ENCODE measurements around the gene SLC51A. TPM values are rescaled to one million over a fixed set of nuclear protein-coding genes. Genes with fewer than 3 reads are reported as not detected.

SLC51A gene
- total RNA-seq, 2 donors from 2014 or later = 2.1 to 65.1 TPM

DNA sequence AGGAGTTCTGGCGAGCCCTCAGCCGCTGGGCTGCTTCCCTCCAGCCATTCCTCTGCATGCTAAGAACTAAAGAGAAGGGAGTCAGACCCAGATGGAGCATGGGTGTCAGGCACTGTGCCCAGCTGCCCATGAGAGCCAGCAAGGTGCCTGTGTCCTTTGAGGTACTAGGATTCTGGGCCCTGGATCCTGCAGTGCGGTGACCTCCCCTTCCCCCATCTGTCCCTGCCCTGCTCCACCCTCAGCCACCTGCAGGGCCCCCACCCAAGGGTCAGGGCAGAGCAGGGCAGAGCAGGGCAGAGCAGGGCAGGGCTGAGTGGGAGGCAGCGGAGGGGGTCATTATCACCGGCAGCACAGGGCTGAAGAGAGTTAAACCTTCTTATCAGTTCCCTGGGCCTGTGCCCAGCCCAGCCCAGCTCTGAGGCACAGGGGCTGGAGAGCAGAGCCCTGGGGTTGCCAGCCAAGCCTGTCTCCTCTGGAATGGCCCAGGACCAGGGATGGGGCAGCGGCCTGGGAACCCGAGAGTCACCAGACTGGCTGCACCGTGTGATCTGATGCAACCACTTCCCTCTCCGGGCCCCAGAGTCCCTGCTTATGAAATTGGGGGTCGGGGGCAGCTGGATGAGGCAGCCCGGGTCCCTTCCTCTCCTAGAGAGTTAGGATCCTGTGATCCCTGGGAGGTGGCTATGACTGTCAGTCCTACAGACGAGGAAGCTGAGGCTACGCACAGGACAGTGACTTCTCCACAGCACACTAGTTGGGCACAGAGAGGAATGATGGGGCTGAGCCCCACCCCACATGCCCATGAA, 22.4 kb upstream of the SLC51A start:
- Histone ChIP-seq H3K27me3 (no peaks in the 10 kb centered on the region), H3K4me1 (peaks cover 13% of the 10 kb centered on the region), H3K9me3 (no peaks in the 10 kb centered on the region), H3K4me3 (no peak overlapping the region), H3K9ac (ENCODE audit: low read depth in 2 of 2, low read length in 2 of 2) (peak overlapping the region in 1 of 2 donors; percentile 69), H3K27ac (peak overlapping the region; percentile 58), H3K36me3 (no peaks in the 10 kb centered on the region)
- TF ChIP-seq, protein P1, sequence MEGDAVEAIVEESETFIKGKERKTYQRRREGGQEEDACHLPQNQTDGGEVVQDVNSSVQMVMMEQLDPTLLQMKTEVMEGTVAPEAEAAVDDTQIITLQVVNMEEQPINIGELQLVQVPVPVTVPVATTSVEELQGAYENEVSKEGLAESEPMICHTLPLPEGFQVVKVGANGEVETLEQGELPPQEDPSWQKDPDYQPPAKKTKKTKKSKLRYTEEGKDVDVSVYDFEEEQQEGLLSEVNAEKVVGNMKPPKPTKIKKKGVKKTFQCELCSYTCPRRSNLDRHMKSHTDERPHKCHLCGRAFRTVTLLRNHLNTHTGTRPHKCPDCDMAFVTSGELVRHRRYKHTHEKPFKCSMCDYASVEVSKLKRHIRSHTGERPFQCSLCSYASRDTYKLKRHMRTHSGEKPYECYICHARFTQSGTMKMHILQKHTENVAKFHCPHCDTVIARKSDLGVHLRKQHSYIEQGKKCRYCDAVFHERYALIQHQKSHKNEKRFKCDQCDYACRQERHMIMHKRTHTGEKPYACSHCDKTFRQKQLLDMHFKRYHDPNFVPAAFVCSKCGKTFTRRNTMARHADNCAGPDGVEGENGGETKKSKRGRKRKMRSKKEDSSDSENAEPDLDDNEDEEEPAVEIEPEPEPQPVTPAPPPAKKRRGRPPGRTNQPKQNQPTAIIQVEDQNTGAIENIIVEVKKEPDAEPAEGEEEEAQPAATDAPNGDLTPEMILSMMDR (IDR thresholded peaks at IDR 0.05) = no peak
- intact Hi-C loops (cut with DNase I) = no loop called here
- peak; percentile 77 for DNase-seq

DNA sequence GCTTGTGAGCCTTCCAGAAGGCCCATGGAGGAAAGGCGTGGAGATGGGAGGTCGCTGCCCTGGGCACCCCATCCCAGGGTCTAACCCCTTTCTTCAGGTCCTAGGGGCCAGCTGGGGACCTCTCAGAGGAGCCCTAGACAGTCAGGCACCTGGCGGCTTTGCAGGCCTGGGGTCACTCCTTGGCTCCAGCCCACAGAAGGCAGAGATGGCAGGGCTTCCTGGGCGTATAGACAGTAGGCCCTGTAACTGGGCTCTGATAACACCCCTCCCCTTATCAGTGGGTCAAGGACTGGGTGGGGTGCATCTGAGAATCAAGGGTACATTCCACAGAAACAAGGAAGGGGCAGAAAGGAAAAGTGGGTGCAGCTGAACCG, 21.8 kb upstream of the SLC51A start:
- intact Hi-C loops (cut with DNase I) = no loop called here
- Histone ChIP-seq H3K4me1 (peaks cover 13% of the 10 kb centered on the region), H3K9me3 (no peaks in the 10 kb centered on the region), H3K27ac (peak overlapping the region; percentile 58), H3K4me3 (no peak overlapping the region), H3K9ac (ENCODE audit: low read depth in 2 of 2, low read length in 2 of 2) (no peak overlapping the region), H3K36me3 (no peaks in the 10 kb centered on the region), H3K27me3 (no peaks in the 10 kb centered on the region)
- DNase-seq = no peak
- TF ChIP-seq, protein P1 (IDR thresholded peaks at IDR 0.05) = no peak

DNA sequence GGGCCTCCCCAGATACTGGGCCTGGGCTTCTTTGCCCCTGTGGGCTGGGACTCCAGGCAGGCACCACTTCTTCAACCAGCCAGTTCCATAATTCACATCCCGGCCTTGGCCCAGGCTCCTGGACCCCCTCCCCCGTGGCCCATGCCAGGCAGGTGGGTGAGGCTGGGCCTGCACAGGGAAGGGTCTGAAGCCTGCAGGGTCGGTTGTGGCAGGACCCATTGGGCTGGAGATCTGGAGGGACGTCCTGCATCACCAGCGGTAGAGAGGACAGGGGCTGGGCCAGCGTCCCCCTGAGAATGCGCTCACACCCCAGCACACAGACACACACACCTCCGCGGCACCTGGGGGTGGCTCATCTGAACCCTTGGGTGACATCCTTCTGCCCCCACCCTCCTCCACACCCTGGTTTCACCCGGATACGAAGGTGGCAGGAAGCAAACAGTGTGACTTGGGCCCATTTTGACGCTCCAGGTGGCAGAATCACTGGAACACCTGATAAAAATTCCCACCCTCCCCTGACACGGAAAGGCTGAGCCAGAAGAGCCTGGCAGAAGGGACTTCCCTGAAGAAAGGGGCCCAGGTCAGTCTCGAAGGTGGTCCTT, 20.6 kb upstream of the SLC51A start:
- Histone ChIP-seq H3K4me1 (peaks cover 13% of the 10 kb centered on the region), H3K9ac (ENCODE audit: low read depth in 2 of 2, low read length in 2 of 2) (no peak overlapping the region), H3K27me3 (no peaks in the 10 kb centered on the region), H3K4me3 (no peak overlapping the region), H3K27ac (no peak overlapping the region), H3K36me3 (no peaks in the 10 kb centered on the region), H3K9me3 (no peaks in the 10 kb centered on the region)
- DNase-seq = no peak
- intact Hi-C loops (cut with DNase I) = loop anchor here (2.0 kb wide), 2 partner anchors 123 to 169 kb away; no protein-coding TSS in a partner anchor
- TF ChIP-seq, protein P1 (IDR thresholded peaks at IDR 0.05) = no peak

DNA sequence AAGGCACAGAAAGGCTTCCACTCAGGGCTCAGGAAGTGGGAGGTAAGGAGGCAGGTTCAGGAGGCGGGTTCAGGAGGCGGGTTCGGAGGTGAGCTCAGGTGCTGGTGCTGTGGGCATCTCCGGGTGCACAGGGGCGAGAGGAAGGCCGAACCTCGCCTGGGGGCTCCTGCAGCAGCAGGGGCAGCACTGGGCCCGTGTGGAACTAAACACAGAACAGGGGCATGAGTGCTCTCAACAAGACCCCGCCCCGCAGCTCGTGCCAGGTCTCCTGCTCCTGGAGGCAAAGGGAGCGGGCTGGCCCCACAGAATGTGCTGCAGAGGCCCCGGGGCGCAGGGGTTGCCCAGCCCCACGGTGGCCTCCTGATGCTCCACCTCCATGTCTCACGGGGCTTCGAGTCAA, 18.8 kb upstream of the SLC51A start:
- no peak overlapping the region for H3K4me3 ChIP-seq
- no peaks in the 10 kb centered on the region for H3K9me3 ChIP-seq
- H3K9ac ChIP-seq (ENCODE audit: low read depth in 2 of 2, low read length in 2 of 2) = no peak overlapping the region
- no peaks in the 10 kb centered on the region for H3K36me3 ChIP-seq
- intact Hi-C loops (cut with DNase I) = loop anchor here (2.0 kb wide), 2 partner anchors 125 to 171 kb away; no protein-coding TSS in a partner anchor
- H3K27ac ChIP-seq = no peak overlapping the region
- H3K4me1 ChIP-seq = peaks cover 8% of the 10 kb centered on the region
- no peaks in the 10 kb centered on the region for H3K27me3 ChIP-seq
- no peak for DNase-seq
- TF ChIP-seq, protein P1 (IDR thresholded peaks at IDR 0.05) = no peak

DNA sequence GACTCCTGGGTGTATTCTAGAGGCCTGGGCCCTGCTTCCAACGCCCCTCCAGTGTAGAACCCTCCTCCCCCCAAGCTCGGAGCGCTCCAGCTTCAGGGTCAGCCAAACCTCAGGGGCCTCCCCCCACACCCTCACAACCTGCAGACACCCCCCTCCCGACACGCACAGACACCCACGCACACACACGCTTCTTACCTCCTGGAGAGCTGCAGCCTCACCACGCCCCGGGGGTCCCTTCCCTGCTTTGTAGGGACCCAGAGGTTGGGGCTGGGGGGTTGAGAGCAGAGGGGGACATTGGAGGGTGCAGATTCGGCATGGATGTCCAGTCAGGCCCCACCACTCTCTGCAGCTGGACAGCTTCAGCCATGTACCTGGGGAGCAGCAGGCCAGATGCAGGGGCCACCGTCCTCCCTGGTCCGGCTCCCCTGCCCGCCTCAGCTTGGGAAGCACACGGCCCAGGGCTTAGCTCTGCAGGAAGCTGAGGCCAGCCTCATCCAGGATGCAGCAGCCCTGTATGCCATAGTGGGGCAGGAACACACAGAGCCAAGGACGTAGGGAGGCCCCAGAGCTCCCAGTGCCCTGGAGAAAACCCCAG, 18.2 kb upstream of the SLC51A start:
- intact Hi-C loops (cut with DNase I) = no loop called here
- TF ChIP-seq, protein P1 (IDR thresholded peaks at IDR 0.05) = no peak

More for the DNA sequence above, 18.2 kb upstream of the SLC51A start:
- H3K4me3 ChIP-seq = no peak overlapping the region
- DNase-seq = no peak
- H3K4me1 ChIP-seq = peaks cover 8% of the 10 kb centered on the region
- no peak overlapping the region for H3K27ac ChIP-seq
- H3K9ac ChIP-seq (ENCODE audit: low read depth in 2 of 2, low read length in 2 of 2) = no peak overlapping the region
- no peaks in the 10 kb centered on the region for H3K36me3 ChIP-seq
- H3K27me3 ChIP-seq = no peaks in the 10 kb centered on the region
- no peaks in the 10 kb centered on the region for H3K9me3 ChIP-seq
